DOHH2 (cell line): ENCODE measurements around the gene CDSN.

Experiments used
- EZH2phosphoT487 ChIP-seq: fragments of 200-600 bp; sonication (generic); IDR thresholded peaks from 2 replicates; pipeline ENCODE4 v1.6.1; 2017; ENCODE audit warnings: borderline replicate concordance, mild to moderate bottlenecking, antibody characterized with exemption, low read length, moderate library complexity, mixed read lengths
- TF ChIP-seq, protein P1 (sequence below): fragments of 200-600 bp; sonication (generic); IDR thresholded peaks from one replicate; pipeline ENCODE4 v1.5.1; 2014; ENCODE audit warnings: antibody characterized with exemption, mild to moderate bottlenecking, low read depth, low read length; ENCODE audit not compliant: poor library complexity, severe bottlenecking

DNA sequence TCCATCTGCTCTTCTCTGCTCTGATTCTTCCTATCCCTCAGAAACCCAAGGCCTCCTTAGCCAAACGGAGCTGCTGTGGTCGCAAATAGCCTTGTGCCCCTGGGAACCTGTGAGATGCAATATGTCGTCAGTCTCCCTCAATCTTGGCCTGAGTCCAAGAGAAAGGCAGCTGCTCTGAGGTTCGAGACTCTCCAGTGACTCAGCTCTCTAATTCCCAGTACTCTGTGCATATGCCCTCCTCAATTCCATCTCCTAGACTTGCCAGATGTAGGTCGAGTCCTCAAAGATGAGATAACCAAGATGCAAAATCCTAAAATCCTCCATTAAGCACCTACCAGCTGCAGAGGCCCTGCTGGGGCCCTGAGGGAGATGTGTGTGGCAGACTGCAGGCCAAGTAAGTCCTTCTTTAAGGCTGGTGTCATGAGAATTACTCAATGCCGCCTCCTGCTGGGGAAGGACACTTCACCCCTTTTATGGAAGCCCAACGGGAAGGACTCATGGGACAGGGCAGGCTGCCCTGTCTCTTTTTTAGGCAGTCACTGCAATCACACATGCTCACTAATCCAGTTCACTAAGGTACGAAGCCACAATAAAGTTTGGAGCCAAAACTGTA is 36.4 kb downstream of the CDSN start:
- TF ChIP-seq, protein P1, sequence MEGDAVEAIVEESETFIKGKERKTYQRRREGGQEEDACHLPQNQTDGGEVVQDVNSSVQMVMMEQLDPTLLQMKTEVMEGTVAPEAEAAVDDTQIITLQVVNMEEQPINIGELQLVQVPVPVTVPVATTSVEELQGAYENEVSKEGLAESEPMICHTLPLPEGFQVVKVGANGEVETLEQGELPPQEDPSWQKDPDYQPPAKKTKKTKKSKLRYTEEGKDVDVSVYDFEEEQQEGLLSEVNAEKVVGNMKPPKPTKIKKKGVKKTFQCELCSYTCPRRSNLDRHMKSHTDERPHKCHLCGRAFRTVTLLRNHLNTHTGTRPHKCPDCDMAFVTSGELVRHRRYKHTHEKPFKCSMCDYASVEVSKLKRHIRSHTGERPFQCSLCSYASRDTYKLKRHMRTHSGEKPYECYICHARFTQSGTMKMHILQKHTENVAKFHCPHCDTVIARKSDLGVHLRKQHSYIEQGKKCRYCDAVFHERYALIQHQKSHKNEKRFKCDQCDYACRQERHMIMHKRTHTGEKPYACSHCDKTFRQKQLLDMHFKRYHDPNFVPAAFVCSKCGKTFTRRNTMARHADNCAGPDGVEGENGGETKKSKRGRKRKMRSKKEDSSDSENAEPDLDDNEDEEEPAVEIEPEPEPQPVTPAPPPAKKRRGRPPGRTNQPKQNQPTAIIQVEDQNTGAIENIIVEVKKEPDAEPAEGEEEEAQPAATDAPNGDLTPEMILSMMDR: peak; percentile 47
- no peak for TF ChIP-seq EZH2phosphoT487
